Fibroblast of pulmonary artery (primary cell): ENCODE results near the gene C11orf54.

Experiments used
- DNase-seq: peaks from one replicate; pipeline ENCODE4 v3.0.0-alpha.2; 2010; ENCODE audit warnings: low read depth
- H3K4me3 ChIP-seq: replicated peaks from 2 replicates; pipeline ENCODE4 v1.5.1; 2011; ENCODE audit warnings: low read depth, mild to moderate bottlenecking, control low read depth, low read length, moderate library complexity
- CTCF ChIP-seq: IDR thresholded peaks from 2 replicates; pipeline ENCODE4 v1.5.1; 2011; ENCODE audit warnings: mild to moderate bottlenecking, control low read depth, low read length, inconsistent platforms; ENCODE audit errors: missing control alignments

Gene C11orf54

GRCh38 chr11:93734427-93735222 lies 6.8 kb upstream of the C11orf54 start:
- no peak for TF ChIP-seq CTCF
- no peak overlapping the region for H3K4me3 ChIP-seq

GRCh38 chr11:93735627-93736026 lies 5.8 kb upstream of the C11orf54 start:
- TF ChIP-seq CTCF = no peak
- no peak for DNase-seq
- no peak overlapping the region for H3K4me3 ChIP-seq

More at GRCh38 chr11:93734427-93735222, 6.8 kb upstream of the C11orf54 start:
- DNase-seq = no peak

- TF ChIP-seq CTCF = no peak
- H3K4me3 ChIP-seq = no peak overlapping the region
- peak; percentile 45 for DNase-seq
Measured at GRCh38 chr11:93736129-93736528, 5.3 kb upstream of the C11orf54 start.

GRCh38 chr11:93737904-93738612 lies 3.4 kb upstream of the C11orf54 start:
- H3K4me3 ChIP-seq = peak overlapping the region; percentile 96
- no peak for DNase-seq
- no peak for TF ChIP-seq CTCF

- peak overlapping the region; percentile 96 for H3K4me3 ChIP-seq
- DNase-seq = no peak
- TF ChIP-seq CTCF = no peak
Measured at GRCh38 chr11:93738647-93739081, 2.8 kb upstream of the C11orf54 start.

GRCh38 chr11:93740031-93740729 lies 1.3 kb upstream of the C11orf54 start:
- peak; percentile 38 for DNase-seq
- TF ChIP-seq CTCF = no peak
- peak overlapping the region; percentile 96 for H3K4me3 ChIP-seq
